Heart left ventricle (tissue), 16 donors: ENCODE data around the gene C2. TPM values are rescaled to one million over a fixed set of nuclear protein-coding genes. Genes with fewer than 3 reads are reported as not detected.

Experiments
- ATAC-seq, 4 donors: fragments of 200-7000 bp; cut with Tn5 transposase; one replicate each; pipeline ENCODE4 v1.9.1; 2020 to 2022; ENCODE audit warnings: moderate library complexity in 4 of 4, mild to moderate bottlenecking in 3 of 4, moderate number of reproducible peaks in 1 of 4
- DNase-seq, 5 donors: peaks; one replicate each; pipeline ENCODE4 v3.0.0-alpha.2; 2020
- H3K27ac ChIP-seq, 12 donors: fragments of 200-600 bp; sonication (generic) in 4 of 12; one replicate each; pipeline versions ENCODE4 v1.5.0 to v1.8.0; 2016 to 2022; ENCODE audit warnings: mild to moderate bottlenecking in 2 of 12
- H3K27me3 ChIP-seq, 9 donors: fragments of 200-600 bp; sonication (generic) in 2 of 9; one replicate each; pipeline versions ENCODE4 v1.5.1 to v1.8.0; 2016 to 2022; ENCODE audit warnings: mild to moderate bottlenecking in 3 of 9
- H3K36me3 ChIP-seq, 9 donors: fragments of 200-600 bp; sonication (generic) in 2 of 9; one replicate each; pipeline versions ENCODE4 v1.5.0 to v1.8.0; 2018 to 2022; ENCODE audit warnings: mild to moderate bottlenecking in 2 of 9
- H3K4me1 ChIP-seq, 12 donors: fragments of 200-600 bp; sonication (generic) in 4 of 12; one replicate each; pipeline versions ENCODE4 v1.5.0 to v1.8.0; 2016 to 2022; ENCODE audit warnings: mild to moderate bottlenecking in 3 of 12
- H3K4me3 ChIP-seq, 12 donors: fragments of 200-600 bp; sonication (generic) in 4 of 12; one replicate each; pipeline versions ENCODE4 v1.5.0 to v1.8.0; 2017 to 2022; ENCODE audit warnings: mild to moderate bottlenecking in 9 of 12, moderate library complexity in 4 of 12
- H3K9me3 ChIP-seq, 12 donors: fragments of 200-600 bp; sonication (generic) in 4 of 12; one replicate each; pipeline versions ENCODE4 v1.5.0 to v1.8.0; 2016 to 2022; ENCODE audit warnings: mild to moderate bottlenecking in 1 of 12
- POLR2A ChIP-seq, 2 donors: fragments of 450-650 bp; IDR thresholded peaks; one replicate each; pipeline ENCODE4 v1.6.1; 2017; ENCODE audit warnings: antibody characterized with exemption in 2 of 2, mild to moderate bottlenecking in 2 of 2, moderate library complexity in 2 of 2
- WGBS, 4 donors: extraction: QIAGEN DNeasy Blood & Tissue Kit in 2 of 4; methylation state at CpG; one replicate each; pipeline versions ENCODE4 v1.1.5 to v1.1.7; 2013 to 2018; 5-methylcytosine and 5-hydroxymethylcytosine counted together
- intact Hi-C, 10 donors: fragments of 100-400 bp; cut with DNase I; formaldehyde crosslinking; loops; one replicate each; pipeline versions ENCODE4 v1.11.1 to v1.14.2; 2022
- polyA plus RNA-seq, 2 donors: library from polyadenylated mRNA; stranded (reverse); fragments of 200-250 nt; gene quantifications; one replicate each; pipeline ENCODE4 v1.2.3, GENCODE V29; 2013
- total RNA-seq, 9 donors: library from RNA; depleted of rRNA in 2 of 9; stranded (reverse); fragments of >200 nt in 2 of 9; fragmentation: NEBNext Ultra II Directional in 3 of 9; extraction: Animal tissue kit (Norgen Biotek cat#: 25700) in 3 of 9; gene quantifications; one replicate each; pipeline versions ENCODE4 v1.1.0 to v1.2.4, GENCODE V29; 2016 to 2023
- TF ChIP-seq, protein P1 (sequence below), 12 donors: fragments of 200-600 bp; sonication (generic) in 4 of 12; IDR thresholded peaks; one replicate each; pipeline versions ENCODE4 v1.5.0 to v1.8.0; 2018 to 2022; ENCODE audit warnings: antibody characterized with exemption in 12 of 12, mild to moderate bottlenecking in 5 of 12
- donor health status: ischemic (EF 13 %, LVEDD 7.1; RV severe dilation, severe dysfunction).
- donor health status: healthy with polysubstance abuse.
- donor health status: DM: no; HTN: yes; CAD: no.
- donor health status: DM: no; HTN: no; CAD: no.
- donor health status: ischemic (EF 25% LVEDD 6.9; RV normal size, moderate dysfunction).
- donor health status: ischemic (EF 25% LVEDD 5.7; RV mildly dilated, moderate dysfunction).
- donor health status: healthy.
- donor health status: DM: yes; HTN: yes; CAD: no.
- donor health status: ischemic (EF 35%, LVEDD 5.7; RV mildly dilated, moderate dysfunction).
- donor health status: nonischemic (EF 11% LVEDD 7.7; RV severe dilation, severe dysfunction).
- donor health status: DM: yes; HTN: yes; CAD: no.
- donor health status: PGD.
- donor health status: ischemic (EF 29% LVEDD 5.4; RV normal size, mild dysfunction).
- donor health status: nonischemic (EF 23%, LVEDD 6.1; RV moderate dilation, normal function).

C2 gene
- total and polyA plus RNA-seq, 11 donors: 0.69 to 103 (median 4.8) TPM

DNA sequence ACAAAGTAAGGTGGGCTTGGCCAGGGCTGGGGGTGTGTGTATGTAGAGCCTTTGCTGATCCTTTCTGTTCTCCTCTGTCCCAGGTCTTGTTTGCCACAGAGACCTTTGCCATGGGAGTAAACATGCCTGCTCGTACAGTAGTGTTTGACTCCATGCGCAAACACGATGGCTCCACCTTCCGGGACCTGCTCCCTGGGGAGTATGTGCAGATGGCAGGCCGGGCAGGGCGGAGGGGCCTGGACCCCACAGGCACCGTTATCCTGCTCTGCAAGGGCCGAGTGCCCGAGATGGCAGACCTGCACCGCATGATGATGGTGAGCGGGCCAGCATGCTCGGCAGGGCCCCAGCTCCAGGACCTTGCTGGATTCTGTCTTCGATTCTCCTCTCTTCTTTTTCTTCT, 38.2 kb downstream of the C2 start:
- TF ChIP-seq, protein P1, sequence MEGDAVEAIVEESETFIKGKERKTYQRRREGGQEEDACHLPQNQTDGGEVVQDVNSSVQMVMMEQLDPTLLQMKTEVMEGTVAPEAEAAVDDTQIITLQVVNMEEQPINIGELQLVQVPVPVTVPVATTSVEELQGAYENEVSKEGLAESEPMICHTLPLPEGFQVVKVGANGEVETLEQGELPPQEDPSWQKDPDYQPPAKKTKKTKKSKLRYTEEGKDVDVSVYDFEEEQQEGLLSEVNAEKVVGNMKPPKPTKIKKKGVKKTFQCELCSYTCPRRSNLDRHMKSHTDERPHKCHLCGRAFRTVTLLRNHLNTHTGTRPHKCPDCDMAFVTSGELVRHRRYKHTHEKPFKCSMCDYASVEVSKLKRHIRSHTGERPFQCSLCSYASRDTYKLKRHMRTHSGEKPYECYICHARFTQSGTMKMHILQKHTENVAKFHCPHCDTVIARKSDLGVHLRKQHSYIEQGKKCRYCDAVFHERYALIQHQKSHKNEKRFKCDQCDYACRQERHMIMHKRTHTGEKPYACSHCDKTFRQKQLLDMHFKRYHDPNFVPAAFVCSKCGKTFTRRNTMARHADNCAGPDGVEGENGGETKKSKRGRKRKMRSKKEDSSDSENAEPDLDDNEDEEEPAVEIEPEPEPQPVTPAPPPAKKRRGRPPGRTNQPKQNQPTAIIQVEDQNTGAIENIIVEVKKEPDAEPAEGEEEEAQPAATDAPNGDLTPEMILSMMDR (IDR thresholded peaks at IDR 0.05): no peak
- TF ChIP-seq POLR2A (IDR thresholded peaks at IDR 0.05): no peak
- H3K36me3 ChIP-seq: peaks cover 0 to 98% (median 95%) of the 10 kb centered on the region in 9 donors
- no peaks in the 10 kb centered on the region for H3K9me3 ChIP-seq
- no peaks in the 10 kb centered on the region for H3K27me3 ChIP-seq
- intact Hi-C loops: no loop called here
- ATAC-seq (no peak), DNase-seq (no peak)
- no peak overlapping the region for H3K4me3 ChIP-seq
- peaks cover 0 to 6% (median 3%) of the 10 kb centered on the region in 12 donors for H3K4me1 ChIP-seq
- no peak overlapping the region for H3K27ac ChIP-seq
- WGBS, 4 donors: 88 to 91% (median 90%) methylated on average over 13 of the region's 13 CpGs

GRCh38 chr6:31966506-31966905, 39.0 kb downstream of the C2 start:
- H3K4me1 ChIP-seq: peaks cover 0 to 14% (median 10%) of the 10 kb centered on the region in 12 donors
- ATAC-seq: no peak
- H3K4me3 ChIP-seq: no peak overlapping the region
- no peaks in the 10 kb centered on the region for H3K27me3 ChIP-seq
- H3K9me3 ChIP-seq: no peaks in the 10 kb centered on the region
- WGBS, 4 donors: 87 to 97% (median 91%) methylated on average over 6 to 7 of the region's 7 CpGs
- DNase-seq: no peak
- peaks cover 0 to 92% (median 87%) of the 10 kb centered on the region in 9 donors for H3K36me3 ChIP-seq
- intact Hi-C loops: no loop called here
- TF ChIP-seq POLR2A (IDR thresholded peaks at IDR 0.05): no peak
- TF ChIP-seq, protein P1 (IDR thresholded peaks at IDR 0.05): no peak
- no peak overlapping the region for H3K27ac ChIP-seq

- H3K4me1 ChIP-seq: peaks cover 0 to 16% (median 12%) of the 10 kb centered on the region in 12 donors
- H3K36me3 ChIP-seq: peaks cover 0 to 85% (median 79%) of the 10 kb centered on the region in 9 donors
- TF ChIP-seq, protein P1 (IDR thresholded peaks at IDR 0.05): no peak
- TF ChIP-seq POLR2A (IDR thresholded peaks at IDR 0.05): no peak
- DNase-seq (no peak), ATAC-seq (no peak)
- H3K27ac ChIP-seq: no peak overlapping the region
- no peaks in the 10 kb centered on the region for H3K9me3 ChIP-seq
- intact Hi-C loops: no loop called here
- H3K4me3 ChIP-seq: no peak overlapping the region
- no peaks in the 10 kb centered on the region for H3K27me3 ChIP-seq
- 84 to 86% (median 85%) methylated on average over 10 of the region's 10 CpGs for WGBS, 4 donors
Measured at GRCh38 chr6:31966997-31967925, 39.7 kb downstream of the C2 start.

DNA sequence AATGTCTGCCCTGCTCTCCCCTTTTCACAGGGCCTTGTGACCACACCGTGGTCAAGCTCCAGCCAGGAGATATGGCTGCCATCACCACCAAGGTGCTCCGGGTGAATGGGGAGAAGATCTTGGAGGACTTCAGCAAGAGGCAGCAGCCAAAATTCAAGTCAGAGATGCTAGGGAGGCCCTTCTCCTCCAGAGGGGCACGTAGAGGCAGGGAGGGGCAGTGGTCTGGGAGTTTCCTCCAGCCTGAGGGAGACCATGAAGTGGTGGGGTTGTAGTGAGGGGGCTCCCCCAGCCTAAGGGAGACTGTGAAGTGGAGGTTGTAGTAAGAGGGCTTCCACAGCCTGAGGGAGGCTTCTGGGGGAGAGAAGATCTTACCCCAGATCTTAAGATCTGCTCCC, 40.4 kb downstream of the C2 start:
- no peak for TF ChIP-seq POLR2A (IDR thresholded peaks at IDR 0.05)
- TF ChIP-seq, protein P1 (IDR thresholded peaks at IDR 0.05): no peak
- H3K36me3 ChIP-seq: peaks cover 0 to 78% (median 72%) of the 10 kb centered on the region in 9 donors
- intact Hi-C loops: no loop called here
- H3K9me3 ChIP-seq: no peaks in the 10 kb centered on the region
- H3K4me3 ChIP-seq: no peak overlapping the region
- H3K4me1 ChIP-seq: peaks cover 0 to 20% (median 15%) of the 10 kb centered on the region in 12 donors
- H3K27me3 ChIP-seq: no peaks in the 10 kb centered on the region
- H3K27ac ChIP-seq: no peak overlapping the region
- DNase-seq (no peak), ATAC-seq (no peak)
- WGBS, 4 donors: 85 to 96% (median 86%) methylated on average over 3 of the region's 3 CpGs
